ENCODE results near the gene CDKN2B. TPM values are rescaled to one million over a fixed set of nuclear protein-coding genes. Genes with fewer than 3 reads are reported as not detected.

Gene CDKN2B
- total RNA-seq, 2 donors from 2014 or later, result 4.5 to 11.4 TPM

DNA sequence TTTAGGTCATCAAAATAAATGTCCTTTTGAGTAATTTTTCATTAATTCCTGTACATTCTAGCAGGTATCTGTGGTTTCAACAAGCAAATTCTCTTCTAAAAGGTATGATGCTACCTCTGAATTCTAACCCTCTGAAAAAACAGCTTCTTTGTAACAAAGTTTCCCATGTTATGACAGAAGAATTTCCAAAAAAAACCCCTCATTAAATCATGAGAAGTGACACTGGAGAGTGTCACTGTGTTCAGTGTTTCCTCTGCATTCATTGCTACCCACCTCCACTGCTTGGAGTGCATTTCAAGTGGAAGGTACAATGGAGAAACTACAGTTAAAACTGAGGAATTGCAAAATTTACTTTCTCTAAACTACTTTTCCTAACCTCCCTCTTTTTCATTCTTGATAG, 25.0 kb downstream of the CDKN2B start:
- TF ChIP-seq, protein P1, sequence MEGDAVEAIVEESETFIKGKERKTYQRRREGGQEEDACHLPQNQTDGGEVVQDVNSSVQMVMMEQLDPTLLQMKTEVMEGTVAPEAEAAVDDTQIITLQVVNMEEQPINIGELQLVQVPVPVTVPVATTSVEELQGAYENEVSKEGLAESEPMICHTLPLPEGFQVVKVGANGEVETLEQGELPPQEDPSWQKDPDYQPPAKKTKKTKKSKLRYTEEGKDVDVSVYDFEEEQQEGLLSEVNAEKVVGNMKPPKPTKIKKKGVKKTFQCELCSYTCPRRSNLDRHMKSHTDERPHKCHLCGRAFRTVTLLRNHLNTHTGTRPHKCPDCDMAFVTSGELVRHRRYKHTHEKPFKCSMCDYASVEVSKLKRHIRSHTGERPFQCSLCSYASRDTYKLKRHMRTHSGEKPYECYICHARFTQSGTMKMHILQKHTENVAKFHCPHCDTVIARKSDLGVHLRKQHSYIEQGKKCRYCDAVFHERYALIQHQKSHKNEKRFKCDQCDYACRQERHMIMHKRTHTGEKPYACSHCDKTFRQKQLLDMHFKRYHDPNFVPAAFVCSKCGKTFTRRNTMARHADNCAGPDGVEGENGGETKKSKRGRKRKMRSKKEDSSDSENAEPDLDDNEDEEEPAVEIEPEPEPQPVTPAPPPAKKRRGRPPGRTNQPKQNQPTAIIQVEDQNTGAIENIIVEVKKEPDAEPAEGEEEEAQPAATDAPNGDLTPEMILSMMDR (conservative IDR thresholded peaks at IDR 0.05), result no peak
- no peaks in the 10 kb centered on the region for H3K4me1 Mint-ChIP-seq
- H3K4me1 ChIP-seq (ENCODE audit: control insufficient read depth, insufficient read depth, low read length), result no peaks in the 10 kb centered on the region
- no peaks in the 10 kb centered on the region for H3K9me3 Mint-ChIP-seq
- no peak overlapping the region for H3K4me3 ChIP-seq (ENCODE audit: low read length)
- no peak for DNase-seq
- H3K9me3 ChIP-seq (ENCODE audit: control insufficient read depth, low read length), result no peaks in the 10 kb centered on the region
- H3K36me3 ChIP-seq (ENCODE audit: control insufficient read depth, insufficient read depth, low read length), result no peaks in the 10 kb centered on the region
- no peak overlapping the region for H3K9ac ChIP-seq (ENCODE audit: extremely low read depth, low read length, poor library complexity, severe bottlenecking)
- H3K36me3 Mint-ChIP-seq (ENCODE audit: low read depth), result no peaks in the 10 kb centered on the region
- no peak overlapping the region for H3K27ac Mint-ChIP-seq
- H3K27me3 ChIP-seq (ENCODE audit: control insufficient read depth, insufficient read depth, low read length, poor library complexity, severe bottlenecking), result peaks cover 96% of the 10 kb centered on the region
- peaks cover 96% of the 10 kb centered on the region for H3K27me3 Mint-ChIP-seq (ENCODE audit: insufficient read depth)
- no peak overlapping the region for H3K27ac ChIP-seq (ENCODE audit: low read depth, low read length)
- H3K4me3 Mint-ChIP-seq, result no peak overlapping the region

DNA sequence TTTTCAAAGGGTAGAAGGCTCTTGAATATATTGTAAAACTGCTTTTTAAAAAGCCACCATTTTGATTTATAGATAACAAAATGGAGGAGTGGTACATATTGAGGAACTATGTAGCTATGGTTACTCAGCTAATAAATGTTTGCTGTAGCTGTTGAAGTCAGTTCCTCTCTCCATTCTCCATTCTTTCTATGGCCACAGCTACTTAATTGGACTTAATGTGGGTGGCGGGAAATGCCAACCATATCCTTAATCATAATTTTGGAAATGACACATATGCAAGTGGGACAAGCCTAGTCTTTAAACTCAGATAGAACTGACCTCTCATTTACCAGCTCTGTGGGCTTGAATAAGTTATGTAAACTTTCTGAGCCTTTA, 25.6 kb downstream of the CDKN2B start:
- H3K27ac ChIP-seq (ENCODE audit: low read depth, low read length), result no peak overlapping the region
- Mint-ChIP-seq H3K36me3 (ENCODE audit: low read depth) (no peaks in the 10 kb centered on the region), H3K4me3 (no peak overlapping the region), H3K27ac (no peak overlapping the region), H3K27me3 (ENCODE audit: insufficient read depth) (peaks cover 96% of the 10 kb centered on the region), H3K4me1 (no peaks in the 10 kb centered on the region), H3K9me3 (no peaks in the 10 kb centered on the region)
- H3K27me3 ChIP-seq (ENCODE audit: control insufficient read depth, insufficient read depth, low read length, poor library complexity, severe bottlenecking), result peaks cover 96% of the 10 kb centered on the region
- TF ChIP-seq, protein P1 (conservative IDR thresholded peaks at IDR 0.05), result no peak
- H3K36me3 ChIP-seq (ENCODE audit: control insufficient read depth, insufficient read depth, low read length), result no peaks in the 10 kb centered on the region
- DNase-seq, result no peak
- H3K9me3 ChIP-seq (ENCODE audit: control insufficient read depth, low read length), result no peaks in the 10 kb centered on the region
- WGBS, 2 experiments (ENCODE audit: insufficient coverage in 1 of 2, insufficient read length in 1 of 2), result 65 to 100% methylated on average over 1 of the region's 1 CpG
- no peaks in the 10 kb centered on the region for H3K4me1 ChIP-seq (ENCODE audit: control insufficient read depth, insufficient read depth, low read length)
- no peak overlapping the region for H3K4me3 ChIP-seq (ENCODE audit: low read length)
- H3K9ac ChIP-seq (ENCODE audit: extremely low read depth, low read length, poor library complexity, severe bottlenecking), result no peak overlapping the region

DNA sequence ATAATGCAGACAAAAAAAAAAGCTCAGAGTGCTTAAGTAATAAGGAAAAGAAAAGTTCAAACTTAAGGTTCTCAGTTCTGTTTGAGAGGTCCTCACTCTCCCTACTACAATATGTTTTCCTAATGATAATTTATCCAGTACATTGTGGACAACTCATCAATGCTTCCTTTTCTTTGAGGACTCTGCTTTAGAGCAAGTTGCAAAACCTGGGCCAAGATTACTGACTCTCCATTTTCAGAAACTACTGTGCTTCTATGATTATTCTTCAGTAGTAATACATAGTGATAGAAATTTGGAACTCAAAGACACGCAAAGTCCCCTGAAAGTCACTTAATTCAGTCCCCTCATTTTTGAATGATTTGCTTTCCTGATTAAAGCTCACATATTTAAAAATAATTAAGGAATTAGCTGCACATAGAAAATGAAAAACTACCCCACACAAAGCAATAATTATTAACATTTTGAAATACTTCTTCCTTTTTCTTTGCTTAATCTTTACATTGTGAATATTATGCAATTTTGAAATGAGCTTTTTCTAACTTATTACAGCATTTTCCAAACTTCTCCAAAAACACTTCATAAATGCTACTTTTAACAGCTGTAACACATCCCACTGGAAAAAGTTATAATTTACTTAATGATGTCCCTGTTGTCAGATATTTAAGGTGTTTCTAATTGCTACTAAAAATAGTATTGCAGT, 26.1 kb downstream of the CDKN2B start:
- Mint-ChIP-seq H3K4me3 (no peak overlapping the region), H3K36me3 (ENCODE audit: low read depth) (no peaks in the 10 kb centered on the region), H3K27me3 (ENCODE audit: insufficient read depth) (peaks cover 95% of the 10 kb centered on the region), H3K27ac (no peak overlapping the region), H3K9me3 (no peaks in the 10 kb centered on the region), H3K4me1 (no peaks in the 10 kb centered on the region)
- no peaks in the 10 kb centered on the region for H3K36me3 ChIP-seq (ENCODE audit: control insufficient read depth, insufficient read depth, low read length)
- H3K27ac ChIP-seq (ENCODE audit: low read depth, low read length), result no peak overlapping the region
- no peak overlapping the region for H3K4me3 ChIP-seq (ENCODE audit: low read length)
- DNase-seq, result no peak
- no peaks in the 10 kb centered on the region for H3K4me1 ChIP-seq (ENCODE audit: control insufficient read depth, insufficient read depth, low read length)
- H3K27me3 ChIP-seq (ENCODE audit: control insufficient read depth, insufficient read depth, low read length, poor library complexity, severe bottlenecking), result peaks cover 96% of the 10 kb centered on the region
- H3K9ac ChIP-seq (ENCODE audit: extremely low read depth, low read length, poor library complexity, severe bottlenecking), result no peak overlapping the region
- TF ChIP-seq, protein P1 (conservative IDR thresholded peaks at IDR 0.05), result no peak
- 80 to 100% methylated on average over 1 of the region's 1 CpG for WGBS, 2 experiments (ENCODE audit: insufficient coverage in 1 of 2, insufficient read length in 1 of 2)
- H3K9me3 ChIP-seq (ENCODE audit: control insufficient read depth, low read length), result no peaks in the 10 kb centered on the region

Data from endodermal cell (in vitro differentiated cells).